DMS 273 treated with DMSO at 0.1 percent for 48 hours (cell line): ENCODE data around the gene PDE4A.
A peak's percentile ranks its signal among the peaks of the same experiment; 100 is the strongest.
"Not testable (repeated sequence)": the region's sequence is repeated elsewhere in the genome, so short reads cannot be mapped to it uniquely, and the experiment has no call there.

Source experiments
- DNase-seq: peaks from one replicate; lab custom pipeline; 2025; lab: John Stamatoyannopoulos, UW

PDE4A gene

GRCh38 chr19:10462042-10462441, 41.7 kb downstream of the PDE4A start:
- not testable (repeated sequence) for DNase-seq

- DNase-seq = no peak
Measured at GRCh38 chr19:10462557-10462956, 42.2 kb downstream of the PDE4A start.

GRCh38 chr19:10464456-10464855, 44.1 kb downstream of the PDE4A start:
- DNase-seq = no peak

- DNase-seq = no peak
Measured at GRCh38 chr19:10467104-10467706, 46.9 kb downstream of the PDE4A start.

- no peak for DNase-seq
Measured at GRCh38 chr19:10468133-10468532, 47.8 kb downstream of the PDE4A start.

- no peak for DNase-seq
Measured at GRCh38 chr19:10471909-10472308, 51.6 kb downstream of the PDE4A start.

- no peak for DNase-seq
Measured at GRCh38 chr19:10473192-10473591, 52.9 kb downstream of the PDE4A start.

GRCh38 chr19:10474962-10475451, 54.7 kb downstream of the PDE4A start:
- no peak for DNase-seq

- DNase-seq = no peak
Measured at GRCh38 chr19:10478476-10478875, 58.1 kb downstream of the PDE4A start.

- DNase-seq = peak; percentile 50
Measured at GRCh38 chr19:10478903-10479384, 58.6 kb downstream of the PDE4A start.

GRCh38 chr19:10486551-10486950, 66.2 kb downstream of the PDE4A start:
- no peak for DNase-seq

- DNase-seq = no peak
Measured at GRCh38 chr19:10491472-10492047, 71.2 kb downstream of the PDE4A start.

GRCh38 chr19:10497371-10497770, 77.0 kb downstream of the PDE4A start:
- no peak for DNase-seq

GRCh38 chr19:10499550-10500246, 79.4 kb downstream of the PDE4A start:
- no peak for DNase-seq

GRCh38 chr19:10500247-10500592, 79.9 kb downstream of the PDE4A start:
- no peak for DNase-seq

- no peak for DNase-seq
Measured at GRCh38 chr19:10501971-10502523, 81.7 kb downstream of the PDE4A start.

GRCh38 chr19:10502524-10503001, 82.2 kb downstream of the PDE4A start:
- DNase-seq = peak; percentile 61

- DNase-seq = no peak
Measured at GRCh38 chr19:10503002-10503789, 82.9 kb downstream of the PDE4A start, which contains the start of gene KEAP1. Gene KEAP1, minus strand, starts transcription at chr19:10503356. Its CDS starts 3,323 bp downstream, at chr19:10500033.

- no peak for DNase-seq
Measured at GRCh38 chr19:10505583-10506229, 85.4 kb downstream of the PDE4A start.

GRCh38 chr19:10508036-10508435, 87.7 kb downstream of the PDE4A start:
- no peak for DNase-seq

- DNase-seq = no peak
Measured at GRCh38 chr19:10508707-10509106, 88.4 kb downstream of the PDE4A start.
